DND-41 (cell line): ENCODE data around the gene TOMM70.

Source experiments
- ATAC-seq: fragments of 200-7000 bp; cut with Tn5 transposase; 3 replicates; pipeline ENCODE4 v1.9.1; 2021; ENCODE audit warnings: low read depth; ENCODE audit not compliant: insufficient read depth
- DNase-seq: peaks from one replicate; pipeline ENCODE4 v3.0.0-alpha.2; 2020
- H2AFZ ChIP-seq: 2 replicates; pipeline ENCODE4 v1.6.0; 2012; ENCODE audit warnings: low read depth, low read length
- H3K27ac ChIP-seq: 2 replicates; pipeline ENCODE4 v1.5.1; 2012; ENCODE audit warnings: low read length, inconsistent platforms
- H3K27me3 ChIP-seq: fragments of 200-600 bp; sonication (generic); 2 replicates; pipeline ENCODE4 v1.6.0; 2012; ENCODE audit warnings: low read length, mild to moderate bottlenecking, inconsistent platforms; ENCODE audit not compliant: insufficient read depth, poor library complexity
- H3K36me3 ChIP-seq: 2 replicates; pipeline ENCODE4 v1.5.1; 2012; ENCODE audit warnings: low read length, inconsistent platforms; ENCODE audit not compliant: insufficient read depth
- H3K4me1 ChIP-seq: 2 replicates; pipeline ENCODE4 v1.5.1; 2012; ENCODE audit warnings: mild to moderate bottlenecking, low read length; ENCODE audit not compliant: insufficient read depth
- H3K4me2 ChIP-seq: 2 replicates; pipeline ENCODE4 v1.6.0; 2012; ENCODE audit warnings: mild to moderate bottlenecking, moderate library complexity, low read length, inconsistent platforms; ENCODE audit not compliant: insufficient read depth
- H3K4me3 ChIP-seq, 2 experiments: fragments of 200-600 bp in 1 of 2; shearing (Covaris generic) in 1 of 2; 2 replicates each; pipeline ENCODE4 v1.5.1; 2012 to 2016; ENCODE audit warnings: inconsistent platforms in 2 of 2, low read length in 2 of 2, mild to moderate bottlenecking in 2 of 2, low read depth in 1 of 2, moderate library complexity in 1 of 2
- H3K79me2 ChIP-seq: 2 replicates; pipeline ENCODE4 v1.6.0; 2012; ENCODE audit warnings: low read length, inconsistent platforms; ENCODE audit not compliant: insufficient read depth
- H3K9ac ChIP-seq: 2 replicates; pipeline ENCODE4 v1.6.0; 2012; ENCODE audit warnings: low read depth, mild to moderate bottlenecking, inconsistent platforms, low read length, moderate library complexity
- H3K9me3 ChIP-seq: 2 replicates; pipeline ENCODE4 v1.5.1; 2012; ENCODE audit warnings: low read length, moderate library complexity, mild to moderate bottlenecking, inconsistent platforms; ENCODE audit not compliant: insufficient read depth, severe bottlenecking
- H4K20me1 ChIP-seq: 2 replicates; pipeline ENCODE4 v1.6.0; 2012; ENCODE audit warnings: low read length; ENCODE audit not compliant: insufficient read depth
- CTCF ChIP-seq: IDR thresholded peaks from 2 replicates; pipeline ENCODE4 v1.5.1; 2012; ENCODE audit warnings: borderline replicate concordance, low read length, moderate library complexity, mild to moderate bottlenecking; ENCODE audit not compliant: poor library complexity, severe bottlenecking; ENCODE audit errors: extremely low read depth
- EZH2 ChIP-seq: IDR thresholded peaks from 3 replicates; pipeline ENCODE4 v1.6.1; 2012; ENCODE audit warnings: borderline replicate concordance, low read depth, mild to moderate bottlenecking, moderate library complexity, low read length, inconsistent platforms; ENCODE audit not compliant: severe bottlenecking

Gene TOMM70

GRCh38 chr3:100443690-100444089 is 42.8 kb upstream of the TOMM70 start:
- H3K4me3 ChIP-seq, result no peak overlapping the region
- H4K20me1 ChIP-seq, result no peaks in the 10 kb centered on the region
- no peak overlapping the region for H3K4me2 ChIP-seq
- H3K9me3 ChIP-seq, result peaks cover 10% of the 10 kb centered on the region
- DNase-seq, result no peak
- no peaks in the 10 kb centered on the region for H3K4me1 ChIP-seq
- H2AFZ ChIP-seq, result no peak overlapping the region
- no peaks in the 10 kb centered on the region for H3K36me3 ChIP-seq
- no peak for TF ChIP-seq CTCF
- H3K79me2 ChIP-seq, result no peaks in the 10 kb centered on the region
- ATAC-seq, result no peak
- no peaks in the 10 kb centered on the region for H3K27me3 ChIP-seq
- no peak overlapping the region for H3K27ac ChIP-seq
- H3K9ac ChIP-seq, result no peak overlapping the region

GRCh38 chr3:100440895-100441294 is 40.0 kb upstream of the TOMM70 start:
- H3K9me3 ChIP-seq, result peaks cover 10% of the 10 kb centered on the region
- H3K9ac ChIP-seq, result no peak overlapping the region
- H3K27me3 ChIP-seq, result no peaks in the 10 kb centered on the region
- H3K4me2 ChIP-seq, result no peak overlapping the region
- peak; percentile 27 for DNase-seq
- no peaks in the 10 kb centered on the region for H3K4me1 ChIP-seq
- H3K79me2 ChIP-seq, result no peaks in the 10 kb centered on the region
- H4K20me1 ChIP-seq, result no peaks in the 10 kb centered on the region
- H3K27ac ChIP-seq, result no peak overlapping the region
- TF ChIP-seq CTCF (no peak), EZH2 (no peak)
- H3K4me3 ChIP-seq, result no peak overlapping the region
- ATAC-seq, result peak; percentile 83
- H3K36me3 ChIP-seq, result no peaks in the 10 kb centered on the region
- H2AFZ ChIP-seq, result no peak overlapping the region

- Histone ChIP-seq H3K4me2 (no peak overlapping the region), H3K27ac (no peak overlapping the region), H4K20me1 (no peaks in the 10 kb centered on the region), H2AFZ (no peak overlapping the region), H3K27me3 (no peaks in the 10 kb centered on the region), H3K9me3 (peaks cover 3% of the 10 kb centered on the region), H3K4me3 (no peak overlapping the region), H3K36me3 (no peaks in the 10 kb centered on the region), H3K79me2 (no peaks in the 10 kb centered on the region), H3K4me1 (no peaks in the 10 kb centered on the region), H3K9ac (no peak overlapping the region)
- DNase-seq (no peak), ATAC-seq (no peak)
- TF ChIP-seq CTCF, result no peak
- no peak for TF ChIP-seq EZH2
These were observed 37.7 kb upstream of the TOMM70 start for GRCh38 chr3:100438623-100438974.
